Measurements from ENCODE around the gene RHOC.

RHOC gene

DNA sequence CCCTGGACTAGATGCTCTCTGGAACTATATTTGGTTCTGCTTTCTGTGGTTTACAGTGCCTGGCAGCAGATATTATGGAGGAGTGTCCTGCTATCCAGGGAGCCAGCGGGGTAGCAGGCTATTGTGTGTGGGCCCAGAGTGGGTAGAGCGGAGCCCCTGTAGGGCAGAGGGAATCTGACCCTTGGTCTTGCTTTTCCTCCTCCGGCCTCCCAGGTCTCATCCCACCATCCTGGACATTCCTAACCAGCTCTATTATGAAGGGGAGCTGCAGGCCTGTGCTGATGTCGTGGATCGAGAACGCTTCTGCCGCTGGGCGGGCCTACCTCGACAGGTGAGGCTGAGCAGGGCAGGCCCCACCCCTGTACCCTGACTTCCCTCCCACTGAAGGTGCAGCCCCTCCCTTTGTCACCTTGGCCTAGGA lies 9.1 kb downstream of the RHOC start:
- DNase-seq (ENCODE audit: low read depth): no peak
- H3K4me3 ChIP-seq (ENCODE audit: low read depth, low read length): no peak overlapping the region
- in situ Hi-C loops (cut with HindIII; ENCODE audit: low sequenced_read_pairs): no loop called here
- TF ChIP-seq, protein P1, sequence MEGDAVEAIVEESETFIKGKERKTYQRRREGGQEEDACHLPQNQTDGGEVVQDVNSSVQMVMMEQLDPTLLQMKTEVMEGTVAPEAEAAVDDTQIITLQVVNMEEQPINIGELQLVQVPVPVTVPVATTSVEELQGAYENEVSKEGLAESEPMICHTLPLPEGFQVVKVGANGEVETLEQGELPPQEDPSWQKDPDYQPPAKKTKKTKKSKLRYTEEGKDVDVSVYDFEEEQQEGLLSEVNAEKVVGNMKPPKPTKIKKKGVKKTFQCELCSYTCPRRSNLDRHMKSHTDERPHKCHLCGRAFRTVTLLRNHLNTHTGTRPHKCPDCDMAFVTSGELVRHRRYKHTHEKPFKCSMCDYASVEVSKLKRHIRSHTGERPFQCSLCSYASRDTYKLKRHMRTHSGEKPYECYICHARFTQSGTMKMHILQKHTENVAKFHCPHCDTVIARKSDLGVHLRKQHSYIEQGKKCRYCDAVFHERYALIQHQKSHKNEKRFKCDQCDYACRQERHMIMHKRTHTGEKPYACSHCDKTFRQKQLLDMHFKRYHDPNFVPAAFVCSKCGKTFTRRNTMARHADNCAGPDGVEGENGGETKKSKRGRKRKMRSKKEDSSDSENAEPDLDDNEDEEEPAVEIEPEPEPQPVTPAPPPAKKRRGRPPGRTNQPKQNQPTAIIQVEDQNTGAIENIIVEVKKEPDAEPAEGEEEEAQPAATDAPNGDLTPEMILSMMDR (IDR thresholded peaks at IDR 0.05; ENCODE audit: low read depth, low read length, missing control alignments): no peak

DNA sequence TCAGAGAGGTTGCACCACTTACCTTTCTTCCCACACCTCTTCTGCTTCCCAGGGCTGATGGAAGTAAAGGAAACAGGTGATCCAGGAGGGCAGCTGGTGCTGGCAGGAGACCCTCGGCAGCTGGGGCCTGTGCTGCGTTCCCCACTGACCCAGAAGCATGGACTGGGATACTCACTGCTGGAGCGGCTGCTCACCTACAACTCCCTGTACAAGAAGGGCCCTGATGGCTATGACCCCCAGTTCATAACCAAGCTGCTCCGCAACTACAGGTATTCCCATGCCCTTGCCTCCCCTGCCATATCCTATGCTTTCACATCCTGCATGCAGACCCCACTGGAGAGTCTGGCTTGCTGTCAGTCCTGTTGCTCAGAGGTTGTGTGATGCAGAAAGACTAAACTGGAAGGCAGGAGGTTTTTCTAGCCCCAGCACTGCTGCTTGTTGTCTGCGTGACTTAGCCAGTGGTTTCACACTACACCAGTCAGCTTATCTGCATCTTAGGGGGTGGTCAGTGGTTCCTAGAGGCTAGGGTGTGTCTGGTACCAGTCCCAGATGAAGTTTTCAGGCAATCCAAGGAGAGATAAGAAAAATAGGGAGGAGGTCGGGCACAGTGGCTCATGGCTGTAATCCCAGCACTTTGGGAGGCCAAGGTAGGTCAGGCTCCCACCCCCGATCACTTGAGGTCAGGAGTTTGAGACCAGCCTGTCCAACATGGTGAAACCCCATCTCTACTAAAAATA lies 10.2 kb downstream of the RHOC start:
- TF ChIP-seq, protein P1 (IDR thresholded peaks at IDR 0.05; ENCODE audit: low read depth, low read length, missing control alignments): no peak
- in situ Hi-C loops (cut with HindIII; ENCODE audit: low sequenced_read_pairs): no loop called here
- no peak overlapping the region for H3K4me3 ChIP-seq (ENCODE audit: low read depth, low read length)
- DNase-seq (ENCODE audit: low read depth): no peak

DNA sequence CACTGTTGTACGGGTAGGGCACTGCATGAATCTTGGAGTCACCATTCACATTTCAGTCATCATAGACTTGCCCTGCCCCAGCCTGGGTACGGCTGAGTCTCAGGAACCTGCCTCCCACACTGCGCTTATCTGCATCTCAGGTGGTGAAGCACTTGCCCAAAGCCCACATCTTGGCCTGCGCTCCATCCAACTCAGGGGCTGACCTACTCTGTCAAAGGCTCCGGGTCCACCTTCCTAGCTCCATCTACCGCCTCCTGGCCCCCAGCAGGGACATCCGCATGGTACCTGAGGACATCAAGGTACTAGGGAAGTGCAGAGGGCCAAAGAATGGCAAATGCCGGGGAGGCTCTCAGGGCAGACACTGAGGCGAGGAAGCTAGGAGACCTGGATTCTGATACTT lies 11.7 kb downstream of the RHOC start:
- no peak for DNase-seq (ENCODE audit: low read depth)
- no peak overlapping the region for H3K4me3 ChIP-seq (ENCODE audit: low read depth, low read length)
- in situ Hi-C loops (cut with HindIII; ENCODE audit: low sequenced_read_pairs): no loop called here
- TF ChIP-seq, protein P1 (IDR thresholded peaks at IDR 0.05; ENCODE audit: low read depth, low read length, missing control alignments): no peak

DNA sequence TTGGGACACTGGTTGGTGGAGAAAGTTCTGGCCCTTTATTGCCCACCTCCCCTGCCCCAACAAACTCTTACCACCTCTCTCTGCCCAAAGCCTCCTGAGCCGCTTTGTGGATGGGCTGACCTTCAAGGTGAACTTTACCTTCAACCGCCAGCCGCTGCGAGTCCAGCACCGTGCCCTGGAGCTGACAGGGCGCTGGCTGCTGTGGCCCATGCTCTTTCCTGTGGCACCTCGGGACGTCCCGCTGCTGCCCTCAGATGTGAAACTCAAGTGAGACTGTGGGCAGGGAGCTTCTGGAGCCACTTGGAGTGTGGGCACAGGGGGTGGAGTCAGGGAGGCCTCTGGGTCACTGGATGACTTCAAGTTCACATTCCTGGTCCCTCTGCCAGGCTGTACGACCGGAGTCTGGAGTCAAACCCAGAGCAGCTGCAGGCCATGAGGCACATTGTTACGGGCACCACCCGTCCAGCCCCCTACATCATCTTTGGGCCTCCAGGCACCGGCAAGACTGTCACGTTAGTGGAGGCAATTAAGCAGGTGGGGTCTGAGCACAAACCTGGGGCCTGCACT lies 12.5 kb downstream of the RHOC start:
- DNase-seq (ENCODE audit: low read depth): no peak
- TF ChIP-seq, protein P1 (IDR thresholded peaks at IDR 0.05; ENCODE audit: low read depth, low read length, missing control alignments): no peak
- in situ Hi-C loops (cut with HindIII; ENCODE audit: low sequenced_read_pairs): no loop called here
- H3K4me3 ChIP-seq (ENCODE audit: low read depth, low read length): no peak overlapping the region

DNA sequence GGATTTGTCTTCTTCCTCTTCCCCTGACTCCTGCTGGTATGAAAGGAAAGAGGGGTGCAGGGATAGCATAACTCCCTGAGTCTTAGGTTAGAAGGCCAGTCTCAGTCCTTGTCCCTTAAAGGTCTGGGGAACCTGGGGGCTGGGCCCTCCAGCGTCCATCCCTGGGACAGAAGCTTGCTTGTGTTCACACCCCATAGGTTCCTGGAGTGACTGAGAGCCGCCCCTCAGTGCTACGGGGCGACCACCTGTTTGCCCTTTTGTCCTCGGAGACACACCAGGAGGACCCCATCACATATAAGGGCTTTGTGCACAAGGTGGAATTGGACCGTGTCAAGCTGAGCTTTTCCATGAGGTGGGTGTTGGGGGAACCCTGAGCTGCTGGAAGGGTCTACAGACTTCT lies 13.1 kb downstream of the RHOC start:
- in situ Hi-C loops (cut with HindIII; ENCODE audit: low sequenced_read_pairs): no loop called here
- TF ChIP-seq, protein P1 (IDR thresholded peaks at IDR 0.05; ENCODE audit: low read depth, low read length, missing control alignments): no peak
- DNase-seq (ENCODE audit: low read depth): no peak
- H3K4me3 ChIP-seq (ENCODE audit: low read depth, low read length): no peak overlapping the region

DNA sequence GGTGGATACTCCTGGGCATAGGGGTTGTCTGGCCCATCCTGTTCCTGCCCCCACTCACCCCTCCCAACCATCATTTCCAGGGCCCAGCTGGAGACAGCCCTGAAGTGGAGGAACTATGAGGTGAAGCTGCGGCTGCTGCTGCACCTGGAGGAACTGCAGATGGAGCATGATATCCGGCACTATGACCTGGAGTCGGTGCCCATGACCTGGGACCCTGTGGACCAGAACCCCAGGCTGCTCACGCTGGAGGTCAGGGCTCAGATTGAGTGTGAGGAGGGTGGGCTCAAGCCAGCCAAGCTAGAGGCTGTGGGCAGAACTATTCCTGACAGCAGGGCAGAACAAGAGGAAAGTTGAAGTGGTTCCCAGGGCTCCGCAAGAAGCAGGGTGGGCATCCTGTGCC lies 14.2 kb downstream of the RHOC start:
- no peak overlapping the region for H3K4me3 ChIP-seq (ENCODE audit: low read depth, low read length)
- TF ChIP-seq, protein P1 (IDR thresholded peaks at IDR 0.05; ENCODE audit: low read depth, low read length, missing control alignments): no peak
- in situ Hi-C loops (cut with HindIII; ENCODE audit: low sequenced_read_pairs): no loop called here
- DNase-seq (ENCODE audit: low read depth): no peak

Measured in astrocyte of the cerebellum (primary cell).